CD4-positive, alpha-beta T cell treated with Interleukin-21 for 1 hour (primary cell): ENCODE results near the gene HES4.
"Not testable (repeated sequence)": the region's sequence is repeated elsewhere in the genome, so short reads cannot be mapped to it uniquely, and the experiment has no call there.

Source experiments
- DNase-seq: peaks from one replicate; pipeline ENCODE4 v3.0.0-alpha.2; 2020

HES4 gene

DNA sequence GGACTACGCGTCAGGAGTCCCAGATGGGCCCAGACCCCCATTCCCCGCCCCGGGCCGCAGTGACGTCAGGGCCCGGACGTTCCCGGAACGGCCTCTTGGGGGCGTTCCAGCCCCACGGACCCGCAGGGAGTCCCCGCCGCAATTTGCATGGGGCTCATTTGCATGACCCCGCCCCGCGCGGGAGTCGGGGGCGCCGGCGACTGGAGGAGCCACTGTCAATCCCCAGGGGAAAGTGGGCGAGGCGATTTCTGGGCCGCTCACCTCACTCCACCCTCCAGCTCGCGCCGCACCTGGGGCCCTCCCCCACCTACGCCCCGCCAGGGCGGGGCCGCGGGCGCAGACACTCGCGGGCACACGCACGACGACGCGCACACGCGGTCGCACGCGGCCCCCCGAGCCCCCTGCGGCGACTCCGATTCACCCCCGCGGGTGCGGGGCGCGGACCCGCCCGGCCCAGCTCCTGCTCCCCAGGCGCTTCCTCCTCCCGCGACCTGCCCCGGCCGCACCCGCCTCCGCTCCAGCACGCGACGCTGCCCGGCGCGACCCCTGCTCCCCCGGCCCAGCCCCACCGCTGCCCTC, 33.2 kb upstream of the HES4 start:
- DNase-seq, result peak; percentile 87

DNA sequence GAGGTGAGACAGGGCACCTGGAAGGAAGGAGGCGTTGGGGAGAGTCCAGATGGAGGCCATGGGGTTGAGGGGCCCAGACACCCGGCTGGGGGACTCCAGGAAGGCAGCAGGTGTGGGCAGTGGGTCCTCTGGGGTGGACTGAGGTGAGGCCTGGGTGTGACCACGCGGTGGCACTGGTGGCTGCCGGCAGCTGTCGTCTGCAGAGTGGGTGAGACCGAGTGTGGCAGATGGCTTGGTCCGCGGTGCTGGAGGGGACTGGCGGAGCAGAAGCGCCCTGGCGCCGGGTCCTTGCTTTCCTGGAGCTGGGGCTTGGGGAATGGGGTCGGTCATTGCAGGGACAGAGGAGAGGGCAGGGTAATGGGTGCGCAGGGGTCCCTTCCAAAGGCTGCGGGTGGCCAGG, 32.5 kb upstream of the HES4 start:
- no peak for DNase-seq

GRCh38 chr1:1031659-1032235, 31.9 kb upstream of the HES4 start:
- DNase-seq, result no peak

DNA sequence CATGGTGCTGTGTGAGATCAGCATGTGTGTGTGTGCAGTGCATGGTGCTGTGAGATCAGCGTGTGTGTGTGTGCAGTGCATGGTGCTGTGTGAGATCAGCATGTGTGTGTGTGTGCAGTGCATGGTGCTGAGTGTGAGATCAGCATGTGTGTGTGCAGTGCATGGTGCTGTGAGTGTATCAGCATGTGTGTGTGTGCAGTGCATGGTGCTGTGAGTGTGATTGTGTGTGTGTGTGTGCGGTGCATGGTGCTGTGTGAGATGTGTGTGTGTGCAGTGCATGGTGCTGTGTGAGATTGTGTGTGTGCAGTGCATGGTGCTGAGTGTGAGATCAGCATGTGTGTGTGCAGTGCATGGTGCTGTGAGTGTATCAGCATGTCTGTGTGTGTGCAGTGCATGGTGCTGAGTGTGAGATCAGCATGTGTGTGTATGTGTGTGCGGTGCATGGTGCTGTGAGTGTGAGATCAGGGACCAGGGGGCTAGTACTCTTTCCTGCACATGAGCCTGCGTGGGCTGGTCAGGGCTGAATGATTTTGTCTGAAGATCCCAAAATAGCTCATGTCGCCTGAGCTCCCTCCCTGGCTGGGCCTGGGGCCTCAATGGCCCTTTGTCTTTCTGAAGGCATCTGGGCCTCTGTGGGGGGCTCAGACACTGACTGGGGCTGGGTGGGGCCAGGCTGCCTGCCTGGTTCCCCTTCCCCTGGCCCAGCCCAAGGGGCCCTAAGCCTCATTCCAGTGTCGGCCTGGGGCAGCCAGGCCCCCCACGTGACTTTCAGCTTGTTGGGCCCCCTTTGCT, 31.2 kb upstream of the HES4 start:
- not testable (repeated sequence) for DNase-seq

DNA sequence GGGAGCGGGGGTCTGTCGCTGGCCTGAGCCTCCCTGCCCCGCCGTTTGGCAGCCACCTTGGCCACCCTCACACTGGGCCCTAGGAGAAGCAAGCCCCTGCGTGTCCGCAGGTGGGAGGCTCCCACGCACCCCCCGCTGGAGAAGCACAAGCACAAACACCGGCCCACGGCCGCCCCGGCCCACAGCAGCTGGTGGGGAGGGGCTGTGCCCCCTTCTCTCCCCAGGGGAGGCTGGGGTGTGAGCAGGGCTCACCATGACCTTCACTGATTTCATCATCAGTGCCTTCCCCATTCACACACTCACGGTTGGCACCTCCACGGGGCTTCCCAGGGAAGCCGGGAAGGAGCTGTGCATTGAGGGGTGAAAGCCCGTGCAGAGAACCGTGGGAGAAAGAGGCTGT, 27.9 kb upstream of the HES4 start:
- DNase-seq, result no peak

GRCh38 chr1:1026599-1027413, 26.9 kb upstream of the HES4 start:
- DNase-seq, result no peak

GRCh38 chr1:1025730-1026129, 25.8 kb upstream of the HES4 start:
- no peak for DNase-seq

GRCh38 chr1:1024771-1025699, 25.1 kb upstream of the HES4 start:
- DNase-seq, result no peak

DNA sequence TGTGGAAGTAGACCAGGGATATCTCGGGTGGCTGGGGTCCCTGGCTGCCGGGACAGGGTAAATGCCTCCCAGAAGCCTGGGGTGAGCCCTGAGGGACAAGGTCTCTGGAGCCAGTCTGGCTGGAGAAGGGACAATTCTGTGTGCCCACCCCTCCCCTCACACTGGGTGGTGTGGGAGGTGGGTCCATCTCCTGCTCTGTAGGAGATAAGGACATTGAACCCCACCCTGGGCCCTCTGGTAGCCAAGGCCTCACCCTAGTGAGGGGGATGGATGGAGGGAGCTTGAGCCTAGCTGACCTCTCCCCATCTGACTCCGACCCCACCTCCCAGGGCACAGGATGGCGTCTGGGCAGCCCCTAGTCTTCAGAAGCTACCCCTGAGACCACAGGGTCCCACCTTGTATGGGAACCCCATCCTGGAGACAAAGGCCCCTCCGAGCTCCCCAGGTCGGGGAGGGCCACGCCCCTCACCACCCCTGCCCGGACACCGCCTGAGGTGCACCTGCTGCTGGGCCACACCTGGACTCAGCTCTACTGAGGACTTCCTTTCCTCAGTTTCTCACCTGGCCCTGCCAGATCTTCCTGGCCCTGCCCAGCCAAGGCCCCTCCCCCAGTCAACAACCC, 24.4 kb upstream of the HES4 start:
- DNase-seq, result no peak

- DNase-seq, result no peak
These were observed 23.8 kb upstream of the HES4 start for GRCh38 chr1:1023700-1024099.

- DNase-seq, result no peak
These were observed 22.6 kb upstream of the HES4 start for GRCh38 chr1:1022302-1023009.

DNA sequence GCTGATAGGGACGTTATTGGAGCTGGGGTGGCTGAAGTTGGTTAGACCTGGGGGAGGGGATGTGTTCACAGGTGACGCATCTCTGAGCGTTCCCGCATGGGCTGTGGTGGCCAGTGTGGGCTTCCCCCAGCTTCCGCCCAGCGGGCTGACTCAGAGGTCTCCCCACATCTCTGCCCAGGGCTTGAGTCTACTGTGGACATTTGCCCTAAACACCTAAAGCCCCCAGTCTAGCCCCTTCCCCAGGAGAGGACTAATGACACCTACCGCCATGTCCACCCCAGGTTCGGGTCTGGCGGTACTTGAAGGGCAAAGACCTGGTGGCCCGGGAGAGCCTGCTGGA, 22.0 kb upstream of the HES4 start:
- DNase-seq, result no peak

GRCh38 chr1:1021010-1021919, 21.4 kb upstream of the HES4 start:
- no peak for DNase-seq

DNA sequence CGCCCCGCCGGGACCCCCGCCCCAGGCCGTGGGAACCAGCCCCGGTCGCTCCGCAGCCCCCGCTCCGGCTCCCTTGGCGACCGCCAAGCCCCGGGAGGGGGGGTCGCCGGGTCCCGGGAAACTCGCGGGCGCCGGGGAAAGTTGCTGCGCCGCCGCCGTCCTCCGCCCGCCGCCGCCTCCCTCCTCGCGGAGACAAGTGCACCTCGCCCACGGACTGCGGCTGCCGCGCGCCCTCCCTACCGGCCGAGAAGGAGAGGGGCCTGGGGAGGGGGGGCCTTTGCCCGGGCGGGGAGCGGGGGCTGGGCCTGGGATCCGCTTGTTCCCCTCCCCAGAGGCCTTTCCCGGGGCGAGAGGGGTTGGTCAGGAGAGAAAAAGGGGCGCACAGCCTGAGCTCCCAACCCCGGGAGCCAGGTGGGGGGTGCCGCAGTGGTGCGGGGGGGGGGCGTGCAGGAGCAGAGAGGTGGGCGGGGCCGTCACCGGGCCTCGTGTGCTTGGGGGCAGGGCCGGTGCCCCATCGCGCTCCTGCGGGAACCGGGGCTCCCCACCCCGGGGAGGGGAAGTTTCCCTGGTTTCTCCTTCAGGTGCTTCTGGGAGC, 20.6 kb upstream of the HES4 start:
- no peak for DNase-seq

DNA sequence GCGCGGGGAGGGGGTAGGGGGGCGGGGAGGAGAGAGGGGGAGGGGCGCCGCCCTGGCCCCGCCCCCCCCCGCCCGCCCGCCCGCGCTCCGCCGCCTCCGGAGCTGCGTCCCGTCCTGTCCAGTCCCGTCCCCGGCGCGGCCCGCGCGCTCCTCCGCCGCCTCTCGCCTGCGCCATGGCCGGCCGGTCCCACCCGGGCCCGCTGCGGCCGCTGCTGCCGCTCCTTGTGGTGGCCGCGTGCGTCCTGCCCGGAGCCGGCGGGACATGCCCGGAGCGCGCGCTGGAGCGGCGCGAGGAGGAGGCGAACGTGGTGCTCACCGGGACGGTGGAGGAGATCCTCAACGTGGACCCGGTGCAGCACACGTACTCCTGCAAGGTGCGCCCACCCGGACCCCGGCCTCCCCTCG, 20.1 kb upstream of the HES4 start, which contains the start of gene AGRN:
TSS of gene AGRN (plus strand) at position 121 of the 405 bp plus-strand sequence. CDS start at position 174, 53 bp downstream.
- DNase-seq, result no peak

GRCh38 chr1:1019122-1019999, 19.5 kb upstream of the HES4 start:
- DNase-seq, result peak; percentile 79

DNA sequence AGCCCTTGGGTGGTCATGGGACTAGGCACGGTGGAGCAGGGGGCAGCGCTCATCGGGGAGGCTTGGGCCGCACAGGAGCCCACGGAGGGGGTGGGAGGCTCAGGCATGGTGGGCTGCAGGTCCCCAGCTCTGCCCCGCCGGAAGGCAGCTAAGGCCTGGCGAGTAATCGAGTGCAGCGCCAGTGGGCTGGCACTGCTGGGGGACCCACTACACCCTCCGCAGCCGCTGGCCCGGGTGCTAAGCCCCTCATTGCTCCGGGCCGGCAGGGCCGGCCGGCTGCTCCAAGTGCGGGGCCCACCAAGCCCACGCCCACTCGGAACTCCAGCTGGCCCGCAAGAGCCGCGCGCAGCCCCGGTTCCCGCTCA, 18.4 kb upstream of the HES4 start:
- not testable (repeated sequence) for DNase-seq
